Left renal pelvis (tissue), 4 donors: ENCODE data around the gene NUAK1. TPM values are rescaled to one million over a fixed set of nuclear protein-coding genes. Genes with fewer than 3 reads are reported as not detected.
A peak's percentile ranks its signal among the peaks of the same experiment; 100 is the strongest.

Experiments
- DNase-seq, 4 donors: peaks; one replicate each; pipeline ENCODE4 v3.0.0-alpha.2; 2013; ENCODE audit warnings: low read depth in 4 of 4, low spot score in 3 of 4
- polyA plus RNA-seq, 4 donors: library from polyadenylated mRNA; unstranded; fragments of 120-200 nt; gene quantifications; one replicate each; pipeline ENCODE4 v1.2.1, GENCODE V29; 2013; ENCODE audit not compliant: insufficient read length in 4 of 4

The NUAK1 gene
- 10 to 100 TPM in 3 of 4 donors, 1 to 10 TPM in 1; 9.3 to 18.2 (median 10.2) TPM for polyA plus RNA-seq

DNA sequence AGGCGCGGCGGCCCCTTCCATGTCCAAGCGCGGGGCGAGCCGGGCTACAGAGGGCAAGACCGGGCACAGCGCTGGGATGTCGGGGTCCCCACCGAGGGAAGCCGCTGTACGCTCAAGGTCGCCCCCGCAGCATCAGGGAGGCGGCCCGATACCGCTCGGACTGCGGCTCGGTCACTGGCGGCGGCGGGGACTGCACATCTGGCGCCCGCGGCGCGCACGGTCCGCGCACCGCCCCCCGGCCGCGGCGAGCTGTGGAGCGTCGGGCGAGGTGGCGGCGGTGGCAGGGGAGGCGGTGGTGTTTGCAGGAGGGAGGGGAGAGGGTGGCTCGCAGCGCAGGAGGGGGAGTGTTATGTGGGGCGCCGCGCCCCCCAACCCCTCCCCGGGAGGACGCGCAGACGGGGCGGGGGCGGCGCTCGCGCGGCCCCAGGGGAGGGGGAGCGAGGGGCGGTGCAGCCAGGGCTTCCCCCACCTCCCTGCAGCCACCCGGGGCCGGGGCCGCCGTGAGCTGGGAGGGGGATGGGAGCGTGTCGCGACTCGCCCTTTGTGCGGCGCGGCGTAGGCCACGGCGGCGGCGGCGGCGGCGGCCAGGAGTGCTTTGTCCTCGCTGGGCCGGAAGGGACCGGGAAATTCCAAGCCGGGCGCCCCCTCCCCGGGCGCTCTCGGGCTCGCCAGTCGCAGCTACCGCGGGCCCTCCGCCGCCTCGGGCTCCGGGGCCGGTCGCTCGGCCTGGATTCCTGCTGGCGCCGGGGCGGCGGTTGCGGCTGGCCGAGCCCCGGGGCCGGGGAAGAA, at the start of gene NUAK1:
NUAK1 (minus strand) TSS at position 322 of the 789 bp plus-strand sequence; CDS start at position 21, 301 bp downstream.
- DNase-seq = peak in 2 of 4 donors; percentile 58 to 63

- no peak for DNase-seq
Observed at GRCh38 chr12:106188256-106188655, 49.5 kb upstream of the NUAK1 start.

GRCh38 chr12:106187842-106188241, 49.1 kb upstream of the NUAK1 start:
- DNase-seq = no peak

GRCh38 chr12:106187155-106187789, 48.5 kb upstream of the NUAK1 start:
- no peak for DNase-seq

GRCh38 chr12:106183735-106184134, 45.0 kb upstream of the NUAK1 start:
- DNase-seq = no peak

DNA sequence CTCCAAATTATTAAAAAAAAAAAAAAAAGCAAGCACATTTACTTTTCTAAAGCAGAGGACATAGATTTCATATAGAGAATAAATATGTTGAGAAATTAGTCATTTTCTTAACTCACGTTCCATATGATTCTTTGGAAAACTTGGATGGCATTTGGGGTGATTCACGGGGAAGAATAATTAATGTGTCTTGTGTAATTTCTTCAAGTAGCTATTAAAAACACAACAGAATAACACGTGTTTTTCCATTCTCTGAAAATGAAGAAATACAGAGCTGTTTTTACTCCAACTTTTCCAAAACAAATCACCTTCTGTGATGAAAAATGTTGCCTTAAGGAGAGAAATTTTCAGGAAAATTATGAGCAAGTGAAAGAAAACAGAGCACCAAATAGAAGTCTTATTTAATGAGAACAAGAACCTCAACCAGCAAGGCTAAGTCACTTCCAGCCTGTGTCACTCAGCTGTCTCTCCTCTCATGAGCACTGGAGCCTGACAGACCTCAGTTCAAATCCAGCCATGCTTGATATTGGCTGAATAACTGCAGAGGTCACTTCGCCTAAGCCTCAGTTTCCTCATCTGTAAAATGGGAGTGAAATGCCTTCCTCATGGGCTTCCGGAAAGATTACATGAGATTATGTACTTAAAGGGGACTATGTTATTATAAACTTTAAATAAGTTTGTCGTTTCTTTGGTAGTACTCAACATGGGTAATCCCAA, 42.8 kb upstream of the NUAK1 start:
- DNase-seq = no peak

DNA sequence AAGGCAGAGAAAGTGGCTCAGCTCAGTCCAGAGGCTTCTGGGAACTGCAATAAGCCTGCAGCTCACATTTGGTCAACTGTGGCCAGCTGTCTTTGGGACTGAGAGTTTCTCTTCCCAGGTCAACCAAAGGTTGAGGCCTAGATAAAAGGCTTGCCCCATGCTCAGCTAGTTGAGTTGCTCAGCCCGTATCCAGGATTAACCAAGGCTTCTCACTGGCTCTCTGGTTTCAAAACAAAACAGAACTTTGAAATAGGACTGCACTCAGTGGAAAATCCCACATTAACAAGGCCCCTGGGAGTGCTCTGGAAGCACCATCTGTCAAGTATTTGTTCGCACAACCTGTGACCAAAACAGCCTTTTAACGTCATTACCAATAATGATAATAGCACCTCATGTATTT, 40.3 kb upstream of the NUAK1 start:
- no peak for DNase-seq

GRCh38 chr12:106178562-106178961, 39.8 kb upstream of the NUAK1 start:
- DNase-seq = no peak

DNA sequence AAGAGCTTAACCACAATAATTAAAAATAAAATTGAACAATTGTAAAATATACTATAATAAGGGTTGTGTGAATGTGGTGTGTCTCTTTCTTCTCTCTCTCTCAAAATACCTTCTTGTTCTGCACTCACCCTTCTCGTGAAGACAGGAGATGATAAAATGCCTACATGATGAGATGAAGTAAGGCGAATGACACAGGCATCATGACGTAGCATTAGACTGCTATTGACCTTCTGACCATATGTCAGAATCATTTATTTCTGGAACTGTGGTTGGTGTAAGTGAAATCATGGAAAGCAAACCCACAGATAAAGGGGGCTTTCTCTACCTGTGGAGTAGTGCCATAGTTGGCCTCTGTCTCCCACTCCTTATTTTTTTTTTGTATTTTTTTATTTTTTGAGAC, 37.8 kb upstream of the NUAK1 start:
- no peak for DNase-seq

DNA sequence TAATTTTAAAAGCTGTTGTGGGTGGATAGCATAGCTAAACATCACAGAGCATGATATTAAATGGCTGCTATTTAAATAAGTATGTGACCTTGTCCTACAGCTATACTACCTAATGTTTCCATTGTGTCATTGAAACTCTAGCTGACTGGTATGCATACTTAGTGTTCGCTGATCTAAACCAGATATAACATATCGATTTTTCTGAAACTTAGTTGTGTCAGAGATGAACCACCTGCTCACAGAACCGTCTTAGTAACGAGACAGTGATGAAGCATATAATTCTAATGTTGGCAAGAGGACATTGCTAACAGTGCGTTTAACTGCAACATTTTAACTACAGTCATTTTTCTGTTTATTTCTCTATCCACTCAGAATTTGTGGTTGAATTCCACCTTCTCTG, 36.1 kb upstream of the NUAK1 start:
- no peak for DNase-seq

DNA sequence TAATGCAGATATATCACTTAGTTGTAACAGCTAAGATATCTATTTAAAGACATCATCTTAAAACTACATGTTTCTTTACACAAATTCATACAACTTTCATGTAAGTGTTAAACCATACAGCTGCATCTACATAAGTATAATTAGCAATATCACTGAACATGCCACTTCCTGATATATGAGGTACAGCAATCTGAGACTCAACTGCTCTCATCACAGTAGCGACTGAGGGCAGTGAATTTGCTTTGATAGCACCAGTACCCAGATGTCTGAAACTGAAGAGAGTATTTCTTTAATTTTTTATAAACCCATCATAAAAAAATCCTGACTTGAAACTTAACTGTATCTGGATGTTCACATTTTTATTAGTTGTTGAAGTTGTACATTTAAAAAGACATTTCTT, 34.7 kb upstream of the NUAK1 start:
- DNase-seq = no peak

DNA sequence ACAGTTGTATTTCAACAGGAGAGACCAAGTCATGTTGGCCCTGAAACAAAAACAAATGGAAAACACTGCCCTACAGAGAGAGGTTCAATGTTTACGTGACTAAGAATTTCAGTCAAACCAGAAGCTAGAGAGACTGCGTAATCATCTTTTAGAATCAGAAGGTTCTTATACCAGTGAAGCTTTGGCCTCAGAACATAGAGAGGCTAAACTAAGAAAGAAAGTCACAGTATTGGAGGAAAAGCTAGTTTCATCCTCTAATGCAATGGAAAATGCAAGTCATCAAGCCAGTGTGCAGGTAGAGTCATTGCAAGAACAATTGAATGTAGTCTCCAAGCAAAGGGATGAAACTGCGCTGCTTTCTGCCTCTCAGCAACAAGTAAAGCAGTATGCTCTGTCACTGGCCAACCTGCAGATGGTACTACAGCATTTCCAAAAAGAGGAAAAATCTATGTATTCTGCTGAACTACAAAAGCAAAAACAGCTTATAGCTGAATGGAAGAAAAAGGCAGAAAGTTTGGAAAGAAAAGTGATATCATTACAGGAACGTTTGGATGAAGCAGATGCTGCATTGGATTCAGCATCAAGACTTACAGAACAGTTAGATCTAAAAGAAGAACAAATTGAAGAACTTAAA, 32.5 kb upstream of the NUAK1 start:
- no peak for DNase-seq

DNA sequence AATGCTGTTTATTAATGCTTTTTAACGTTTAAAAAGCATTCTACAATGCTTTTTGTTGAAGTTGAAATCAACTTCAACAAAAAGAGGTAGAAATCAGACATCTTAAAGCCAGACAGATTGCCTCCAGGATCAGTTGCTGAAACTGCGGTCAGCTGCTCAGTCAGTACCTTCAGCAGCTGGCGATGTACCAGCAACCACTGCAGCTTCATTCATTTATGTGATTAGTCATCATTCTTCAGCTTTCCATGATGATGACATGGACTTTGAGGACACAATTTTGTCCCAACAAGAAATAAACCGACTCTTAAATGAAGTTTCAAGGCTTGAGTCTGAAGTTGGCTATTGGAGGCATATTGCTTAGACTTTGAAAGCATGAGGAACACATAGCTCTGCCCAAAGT, 31.5 kb upstream of the NUAK1 start:
- no peak for DNase-seq

DNA sequence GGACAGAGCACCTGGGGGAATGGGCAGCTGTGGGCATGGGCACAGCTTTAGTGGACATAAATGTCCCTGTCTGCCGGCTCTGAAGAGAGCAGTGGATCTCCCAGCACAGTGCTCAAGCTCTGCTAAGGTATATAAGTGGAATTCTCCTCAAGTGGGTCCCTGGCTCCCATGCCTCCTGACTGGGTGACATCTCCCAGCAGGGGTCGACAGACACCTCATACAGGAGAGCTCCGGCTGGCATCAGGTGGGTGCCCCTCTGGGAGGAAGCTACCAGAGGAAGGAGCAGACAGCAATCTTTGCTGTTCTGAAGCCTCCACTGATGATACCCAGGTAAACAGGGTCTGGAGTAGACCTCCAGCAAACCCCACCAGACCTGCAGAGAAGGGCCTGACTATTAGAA, 25.0 kb upstream of the NUAK1 start:
- DNase-seq = no peak

GRCh38 chr12:106161491-106161890, 22.7 kb upstream of the NUAK1 start:
- DNase-seq = no peak

- DNase-seq = no peak
Observed at GRCh38 chr12:106160915-106161314, 22.2 kb upstream of the NUAK1 start.

GRCh38 chr12:106157802-106158201, 19.0 kb upstream of the NUAK1 start:
- no peak for DNase-seq

DNA sequence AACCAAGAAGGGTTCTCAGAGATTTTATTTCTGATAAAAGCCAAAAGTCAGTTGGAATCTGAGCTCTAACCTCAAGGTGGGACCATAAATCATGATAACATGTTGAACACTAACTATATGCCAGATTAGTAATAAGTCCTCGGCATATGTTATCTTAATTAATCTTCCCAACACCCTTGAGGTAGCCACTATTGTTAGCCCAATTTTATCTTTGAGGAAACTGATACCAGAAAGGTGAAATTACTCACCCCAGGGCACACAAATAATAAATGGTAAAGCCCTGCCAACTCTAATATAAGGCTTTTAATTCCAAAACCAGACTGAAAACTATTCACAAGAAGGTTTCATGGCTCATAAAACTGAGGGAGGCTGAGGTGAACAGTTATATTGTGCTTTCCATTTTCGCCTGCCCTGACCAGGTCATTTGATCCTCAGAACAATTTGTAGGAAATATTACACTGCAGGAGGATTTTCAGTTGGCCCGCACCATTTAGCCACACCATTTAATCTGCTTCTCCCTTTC, 16.1 kb upstream of the NUAK1 start:
- no peak for DNase-seq

GRCh38 chr12:106152334-106152733, 13.6 kb upstream of the NUAK1 start:
- DNase-seq = no peak

DNA sequence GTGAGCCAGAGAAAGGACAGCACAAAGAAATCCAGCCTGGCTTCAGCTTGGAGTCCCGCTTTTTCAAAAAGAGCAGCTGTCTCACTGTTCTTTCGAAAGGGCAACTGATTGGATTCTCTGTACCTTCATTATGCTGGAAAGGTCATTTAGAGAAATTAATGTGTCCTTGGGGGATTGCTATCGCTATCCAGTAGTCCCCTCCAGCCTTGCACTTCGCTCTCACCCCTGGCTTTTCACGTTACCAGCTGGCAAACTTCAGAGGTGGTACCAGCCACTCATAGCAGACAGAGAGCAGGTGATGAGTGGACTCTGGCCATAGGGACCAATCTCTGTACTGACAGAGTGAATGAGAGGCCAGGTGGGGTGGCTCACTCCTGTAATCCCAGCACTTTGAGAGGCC, 11.8 kb upstream of the NUAK1 start:
- DNase-seq = no peak
